Cardiac fibroblast (primary cell): ENCODE measurements around the gene ACOT7.

Source experiments
- DNase-seq, 2 donors: peaks; one replicate each; pipeline versions ENCODE4 v3.0.0 to v3.0.0-alpha.2; 2010; ENCODE audit warnings: low read depth in 2 of 2
- H3K4me3 ChIP-seq, 2 donors: replicated peaks in 1 of 2; 1 replicate in 1 of 2; 2 replicates in 1 of 2; pipeline ENCODE4 v1.5.1; 2011; ENCODE audit warnings: low read depth in 2 of 2, low read length in 2 of 2, mild to moderate bottlenecking in 2 of 2, moderate library complexity in 1 of 2
- TF ChIP-seq, protein P1 (sequence below): IDR thresholded peaks from one replicate; pipeline ENCODE4 v1.5.1; 2011; ENCODE audit warnings: low read depth, mild to moderate bottlenecking, low read length, inconsistent platforms

Gene ACOT7

GRCh38 chr1:6345460-6345859, 48.1 kb downstream of the ACOT7 start:
- TF ChIP-seq, protein P1, sequence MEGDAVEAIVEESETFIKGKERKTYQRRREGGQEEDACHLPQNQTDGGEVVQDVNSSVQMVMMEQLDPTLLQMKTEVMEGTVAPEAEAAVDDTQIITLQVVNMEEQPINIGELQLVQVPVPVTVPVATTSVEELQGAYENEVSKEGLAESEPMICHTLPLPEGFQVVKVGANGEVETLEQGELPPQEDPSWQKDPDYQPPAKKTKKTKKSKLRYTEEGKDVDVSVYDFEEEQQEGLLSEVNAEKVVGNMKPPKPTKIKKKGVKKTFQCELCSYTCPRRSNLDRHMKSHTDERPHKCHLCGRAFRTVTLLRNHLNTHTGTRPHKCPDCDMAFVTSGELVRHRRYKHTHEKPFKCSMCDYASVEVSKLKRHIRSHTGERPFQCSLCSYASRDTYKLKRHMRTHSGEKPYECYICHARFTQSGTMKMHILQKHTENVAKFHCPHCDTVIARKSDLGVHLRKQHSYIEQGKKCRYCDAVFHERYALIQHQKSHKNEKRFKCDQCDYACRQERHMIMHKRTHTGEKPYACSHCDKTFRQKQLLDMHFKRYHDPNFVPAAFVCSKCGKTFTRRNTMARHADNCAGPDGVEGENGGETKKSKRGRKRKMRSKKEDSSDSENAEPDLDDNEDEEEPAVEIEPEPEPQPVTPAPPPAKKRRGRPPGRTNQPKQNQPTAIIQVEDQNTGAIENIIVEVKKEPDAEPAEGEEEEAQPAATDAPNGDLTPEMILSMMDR = no peak
- no peak for DNase-seq
- H3K4me3 ChIP-seq = no peak overlapping the region

DNA sequence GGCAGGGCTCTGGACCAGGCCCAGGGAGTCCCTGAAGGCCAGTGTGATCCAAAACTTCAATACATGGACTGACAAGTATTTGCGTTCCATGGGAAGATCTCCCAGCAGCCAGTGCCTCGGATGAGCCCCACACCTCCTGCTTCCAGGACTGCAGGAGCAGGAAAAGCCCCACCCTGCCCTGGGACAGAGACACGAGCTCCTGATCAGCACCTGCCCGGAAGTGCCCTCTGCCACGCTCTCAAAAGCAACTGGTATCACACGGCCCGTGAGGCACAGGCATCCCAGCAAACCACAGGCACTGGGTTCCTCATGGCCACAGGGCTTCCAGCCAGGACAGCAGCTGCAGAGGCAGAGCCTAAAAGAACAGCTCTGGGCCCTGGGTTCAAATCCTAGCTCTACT, 48.6 kb downstream of the ACOT7 start:
- DNase-seq = no peak
- TF ChIP-seq, protein P1 = no peak

DNA sequence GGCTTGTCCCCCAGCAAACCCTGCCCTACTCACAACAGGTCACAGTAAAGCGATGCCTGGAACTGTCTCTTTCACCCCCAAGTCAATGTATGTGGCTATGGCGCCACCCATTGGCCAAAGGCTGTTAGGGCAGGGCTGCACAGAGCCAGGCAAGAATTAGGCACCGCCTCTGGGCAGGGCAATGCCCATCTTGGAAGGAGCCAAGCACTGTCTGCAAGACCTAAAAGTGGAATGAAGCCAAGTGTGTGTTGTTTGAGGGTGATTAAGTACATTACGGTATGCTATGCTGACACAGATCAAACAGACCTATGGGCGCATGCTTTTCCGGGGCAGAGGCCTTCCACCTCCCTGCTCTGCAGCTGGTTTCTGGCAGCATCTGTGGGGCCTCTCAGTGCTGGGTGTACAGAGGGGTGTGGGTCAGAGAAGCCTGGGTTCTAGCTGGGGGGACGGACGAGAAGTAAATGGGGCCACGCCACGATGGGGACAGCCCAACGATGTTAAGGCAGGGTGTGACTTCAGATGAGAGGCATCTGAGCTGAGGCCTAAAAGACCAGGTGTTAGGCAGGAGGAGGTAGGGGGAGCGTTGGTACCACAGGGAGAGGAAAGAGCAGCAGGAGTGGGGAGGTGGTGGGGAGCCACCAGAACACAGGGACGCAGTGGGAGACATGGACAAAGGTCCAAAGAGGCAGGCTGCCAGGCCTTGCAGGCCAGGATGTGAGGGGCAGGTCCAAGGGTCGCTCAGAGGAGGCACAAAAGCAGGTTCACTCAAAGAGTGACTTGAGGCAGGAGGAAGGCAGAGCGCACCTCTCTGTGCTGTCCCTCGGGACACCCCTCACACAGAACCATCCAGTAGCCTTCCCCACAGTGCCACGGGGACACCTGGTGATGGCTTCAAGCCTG, 49.8 kb downstream of the ACOT7 start:
- peak; percentile 91 for DNase-seq
- no peak overlapping the region for H3K4me3 ChIP-seq
- TF ChIP-seq, protein P1 = peak; percentile 98

More for the DNA sequence above, 48.6 kb downstream of the ACOT7 start:
- no peak overlapping the region for H3K4me3 ChIP-seq

DNA sequence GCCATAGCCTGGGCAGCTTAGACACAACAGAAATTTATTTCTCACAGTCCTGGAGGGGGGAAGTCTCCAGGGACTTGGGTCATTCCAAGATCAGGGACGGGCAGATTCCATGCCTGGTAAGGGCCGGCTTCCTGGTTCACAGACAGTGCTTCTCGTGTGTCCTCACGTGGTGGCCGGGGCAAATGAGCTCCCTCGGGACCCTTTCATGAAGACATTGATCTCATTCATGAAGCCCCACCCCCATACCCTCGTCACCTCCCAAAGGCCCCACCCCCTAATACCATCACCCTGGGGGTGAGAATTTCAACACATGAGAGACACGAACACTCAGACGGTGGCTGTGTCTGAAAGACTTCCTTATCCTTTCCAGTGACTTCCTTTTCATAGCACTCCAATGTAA, 51.5 kb downstream of the ACOT7 start:
- peak in 1 of 2 donors; percentile 36 for DNase-seq
- no peak overlapping the region for H3K4me3 ChIP-seq
- TF ChIP-seq, protein P1 = no peak

GRCh38 chr1:6338695-6339094, 54.9 kb downstream of the ACOT7 start:
- no peak overlapping the region for H3K4me3 ChIP-seq
- TF ChIP-seq, protein P1 = no peak
- no peak for DNase-seq

DNA sequence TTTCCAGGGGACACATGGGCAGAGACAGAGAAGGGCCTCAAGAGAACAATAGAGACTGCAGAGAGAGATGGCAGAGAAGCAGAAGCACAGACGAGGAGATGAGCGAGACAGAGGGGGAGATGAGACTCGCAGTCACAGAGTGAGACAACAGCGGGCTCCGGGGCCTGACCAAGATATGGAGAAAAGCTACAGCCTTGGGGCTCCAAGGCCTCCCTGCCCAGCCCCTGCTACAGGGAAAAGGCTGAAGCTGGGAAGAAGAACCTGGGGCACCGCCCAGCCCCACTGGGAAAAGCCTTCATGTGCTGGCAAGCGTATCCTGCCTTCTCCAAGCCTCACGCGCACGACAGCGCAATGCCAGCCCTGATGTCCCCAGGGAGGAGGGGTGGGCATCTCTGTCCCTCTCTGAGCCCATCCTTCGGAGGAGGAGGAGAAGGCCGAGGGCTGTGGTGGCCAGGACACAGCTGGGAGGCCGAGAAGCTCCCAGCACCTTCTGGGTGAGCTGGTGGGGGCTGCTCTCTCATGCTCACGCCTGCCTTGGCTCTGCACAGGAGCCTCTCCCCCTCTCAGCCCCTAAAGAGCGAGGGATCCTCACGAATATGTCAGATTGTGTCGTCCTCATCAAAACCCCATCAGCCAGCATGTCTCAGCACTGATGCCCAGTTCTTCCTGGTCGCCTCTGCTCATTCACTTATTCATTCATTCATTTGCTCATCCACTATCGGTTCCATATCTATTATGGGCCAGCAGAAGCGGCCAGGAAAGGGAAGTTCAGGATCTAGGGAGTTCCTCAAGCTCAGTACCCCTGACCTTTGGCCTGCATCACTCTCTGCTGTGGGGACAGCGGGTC, 56.6 kb downstream of the ACOT7 start:
- DNase-seq = no peak
- no peak overlapping the region for H3K4me3 ChIP-seq
- TF ChIP-seq, protein P1 = no peak
